ENCODE data around the gene LYG1. TPM values are rescaled to one million over a fixed set of nuclear protein-coding genes. Genes with fewer than 3 reads are reported as not detected.
A peak's percentile ranks its signal among the peaks of the same experiment; 100 is the strongest.

Gene LYG1
- total and polyA plus RNA-seq, 2 of the 13 experiments (the other 11 are each of a cell fraction or from before 2014, with no cell fraction given) = 1.00 to 2.9 TPM

- H4K20me1 ChIP-seq (ENCODE audit: insufficient read depth, low read length) = no peaks in the 10 kb centered on the region
- no peaks in the 10 kb centered on the region for H3K79me2 ChIP-seq (ENCODE audit: insufficient read depth, low read length)
- H3K4me2 ChIP-seq (ENCODE audit: low read depth, low read length) = peak overlapping the region; percentile 66
- FAIRE-seq = peak; percentile 89
- peak overlapping the region; percentile 64 for H3K27ac ChIP-seq (ENCODE audit: extremely low read length, insufficient read depth, low read length)
- H3K27me3 ChIP-seq (ENCODE audit: control insufficient read depth in 1 of 2, insufficient read depth in 2 of 2, low read length in 2 of 2) = no peaks in the 10 kb centered on the region
- H3K4me3 ChIP-seq (replicated peaks in 1 of 3; ENCODE audit: insufficient read depth in 1 of 3, low read depth in 2 of 3, low read length in 3 of 3) = peak overlapping the region in 2 of 3 experiments; percentile 4 to 49; a peak in 2 of 6 replicates
- H3K9ac ChIP-seq (ENCODE audit: insufficient read depth, low read depth, low read length) = no peak overlapping the region
- DNase-seq (ENCODE audit: low spot score) = peak; percentile 99
- H3K36me3 ChIP-seq (replicated peaks in 1 of 2; ENCODE audit: control insufficient read depth in 1 of 2, insufficient read depth in 2 of 2, low read length in 2 of 2) = no peaks in the 10 kb centered on the region
- peaks cover 10% of the 10 kb centered on the region for H3K9me3 ChIP-seq (ENCODE audit: low read length)
- in situ Hi-C loops (cut with HindIII; ENCODE audit: extremely low pct_ligation_motif_present, low pct_unique_long_range_greater_than_20kb) = no loop called here
- peaks cover 39% of the 10 kb centered on the region for H3K4me1 ChIP-seq (ENCODE audit: insufficient read depth, low read length)
- no peak overlapping the region for H2AFZ ChIP-seq (ENCODE audit: low read length)
- 0% methylated on average over 2 of the region's 2 CpGs for WGBS (ENCODE audit: low lambda C conversion rate)
- CTCF ChIA-PET (ENCODE audit: low intra/inter-chr PET ratio, low total read pairs) = no interaction called here
- POLR2A ChIA-PET = interaction anchor here (1.1 to 3.4 kb wide), 6 partner anchors 46 to 211 kb away, joined by 3 to 22 read pairs (median 6); partner anchors contain the start of genes C2orf15, EIF5B, LIPT1 and REV1
- intact Hi-C loops (cut with micrococcal nuclease; ENCODE audit: unreplicated experiment) = loop anchor here (1.0 to 2.0 kb wide), 2 partner anchors 58 to 98 kb away; partner anchors contain the start of genes EIF5B, MITD1 and MRPL30
- ATAC-seq = peak; percentile 93
- BruUV-seq (replicated peaks) = no TSS peak
- TF ChIP-seq TEAD3 (CRISPR knock-in tag; optimal IDR thresholded peaks at IDR 0.05; ENCODE audit: borderline replicate concordance) (peak; percentile 87), FOXP4 (CRISPR knock-in tag; IDR thresholded peaks at IDR 0.05) (peak; percentile 97), ZNF800 (CRISPR knock-in tag; IDR thresholded peaks at IDR 0.05) (0 out of 2 replicates have a peak, but pooled peaks have one; percentile 51), RCOR2 (CRISPR knock-in tag; IDR thresholded peaks at IDR 0.05) (peak; percentile 96), ZNF777 (CRISPR knock-in tag; IDR thresholded peaks at IDR 0.05) (0 out of 2 replicates have a peak, but pooled peaks have one; percentile 34), RBFOX2 (IDR thresholded peaks at IDR 0.05; ENCODE audit: low read depth, low read length) (no peak), BCL6 (CRISPR knock-in tag; IDR thresholded peaks at IDR 0.05) (peak; percentile 97), NFE2 (CRISPR knock-in tag; IDR thresholded peaks at IDR 0.05) (no peak), NPAS2 (CRISPR knock-in tag; IDR thresholded peaks at IDR 0.05; ENCODE audit: borderline replicate concordance) (no peak), ZNF83 (CRISPR knock-in tag; IDR thresholded peaks at IDR 0.05; ENCODE audit: borderline replicate concordance) (no peak), TFDP2 (CRISPR knock-in tag; IDR thresholded peaks at IDR 0.05) (no peak), SMYD3 (CRISPR knock-in tag; IDR thresholded peaks at IDR 0.05) (no peak), ZNF530 (CRISPR knock-in tag; IDR thresholded peaks at IDR 0.05; ENCODE audit: low read depth) (no peak), SALL1 (CRISPR knock-in tag; IDR thresholded peaks at IDR 0.05) (peak; percentile 83), MAZ (IDR thresholded peaks at IDR 0.05; ENCODE audit: borderline replicate concordance, low read depth, low read length) (no peak), MAZ (CRISPR knock-in tag; IDR thresholded peaks at IDR 0.05; ENCODE audit: low read depth) (0 out of 2 replicates have a peak, but pooled peaks have one; percentile 71), FOSL1 (CRISPR knock-in tag; IDR thresholded peaks at IDR 0.05; ENCODE audit: borderline replicate concordance) (peak; percentile 71; the same call in 1 of the 2 replicates), PHF5A (CRISPR knock-in tag; IDR thresholded peaks at IDR 0.05; ENCODE audit: low read depth, unreplicated experiment) (peak; percentile 72), ZNF296 (CRISPR knock-in tag; conservative IDR thresholded peaks at IDR 0.05) (no peak), ERF (CRISPR knock-in tag; IDR thresholded peaks at IDR 0.05) (peak; percentile 94)
Observed at GRCh38 chr2:99278793-99279291, 22.2 kb downstream of the LYG1 start.
